A673 (cell line): ENCODE data around the gene ARHGAP12. TPM values are rescaled to one million over a fixed set of nuclear protein-coding genes. Genes with fewer than 3 reads are reported as not detected.

ENCODE experiments used
- BruUV-seq: library from RNA; stranded (reverse); fragments of 400-500 nt; replicated peaks from 2 replicates; lab custom pipeline; 2021; lab: Mats Ljungman, UMichigan
- CTCF ChIA-PET: fragments of 300-600 bp; sonication (Branson Sonifier 250); formaldehyde crosslinking; loops from one replicate; lab custom pipeline; 2022; ENCODE audit warnings: antibody characterized with exemption; lab: Charles Lee
- POLR2A ChIA-PET: fragments of 300-600 bp; sonication (Branson Sonifier 250); formaldehyde crosslinking; loops from one replicate; lab custom pipeline; 2022; ENCODE audit warnings: antibody characterized with exemption; ENCODE audit not compliant: low non-redundant PET; lab: Charles Lee
- DNase-seq: peaks from one replicate; pipeline ENCODE4 v3.0.0-alpha.2; 2015; ENCODE audit warnings: low spot score
- H3K27ac ChIP-seq: fragments of 200-600 bp; sonication (generic); 2 replicates; pipeline ENCODE4 v1.5.1; 2016; ENCODE audit warnings: mixed run types, low read depth, mild to moderate bottlenecking, mixed read lengths, antibody characterized with exemption, low read length; ENCODE audit not compliant: poor library complexity, severe bottlenecking
- H3K27me3 ChIP-seq: fragments of 200-600 bp; sonication (generic); replicated peaks from 2 replicates; pipeline ENCODE4 v1.6.1; 2017; ENCODE audit warnings: mixed run types, low read depth, mild to moderate bottlenecking, mixed read lengths, antibody characterized with exemption, low read length; ENCODE audit not compliant: insufficient read depth, poor library complexity
- H3K36me3 ChIP-seq: fragments of 200-600 bp; sonication (generic); 2 replicates; pipeline ENCODE4 v1.6.1; 2016; ENCODE audit warnings: mixed run types, mild to moderate bottlenecking, mixed read lengths, antibody characterized with exemption, low read length; ENCODE audit not compliant: insufficient read depth, poor library complexity, severe bottlenecking
- H3K4me1 ChIP-seq: fragments of 200-600 bp; sonication (generic); 2 replicates; pipeline ENCODE4 v1.6.1; 2017; ENCODE audit warnings: mixed run types, mild to moderate bottlenecking, mixed read lengths, antibody characterized with exemption, low read length; ENCODE audit not compliant: insufficient read depth, poor library complexity, severe bottlenecking
- H3K4me3 ChIP-seq: fragments of 200-600 bp; sonication (generic); 2 replicates; pipeline ENCODE4 v1.5.1; 2016; ENCODE audit warnings: low read depth, mixed run types, mild to moderate bottlenecking, mixed read lengths, low read length; ENCODE audit not compliant: poor library complexity, severe bottlenecking
- H3K9me3 ChIP-seq: fragments of 200-600 bp; sonication (generic); 2 replicates; pipeline ENCODE4 v1.6.1; 2016; ENCODE audit warnings: mixed run types, low read depth, mild to moderate bottlenecking, mixed read lengths, antibody characterized with exemption, low read length; ENCODE audit not compliant: poor library complexity, severe bottlenecking
- CTCF ChIP-seq: fragments of 300-800, 200-600 bp; sonication (generic); conservative IDR thresholded peaks from 2 replicates; pipeline ENCODE4 v1.5.1; 2017; ENCODE audit warnings: low read depth, mild to moderate bottlenecking, antibody characterized with exemption, low read length, moderate library complexity, mixed read lengths
- EZH2 ChIP-seq: fragments of 200-600 bp; sonication (generic); IDR thresholded peaks from 2 replicates; pipeline ENCODE4 v1.6.1; 2017; ENCODE audit warnings: borderline replicate concordance, low read depth, mild to moderate bottlenecking, mixed read lengths, antibody characterized with exemption, low read length; ENCODE audit not compliant: poor library complexity, severe bottlenecking
- intact Hi-C: fragments of 100-400 bp; cut with micrococcal nuclease; formaldehyde crosslinking; loops from one replicate; pipeline ENCODE4 v1.10.0; 2022; ENCODE audit not compliant: unreplicated experiment
- total RNA-seq: library from RNA; stranded (reverse); gene quantifications from 2 replicates; pipeline ENCODE4 v1.2.3, GENCODE V29; 2021

ARHGAP12 gene
- total RNA-seq, 1 experiment from 2014 or later, result 30.0 TPM

- intact Hi-C loops, result no loop called here
These were observed 615 bp downstream of the ARHGAP12 start for GRCh38 chr10:31927884-31928548.

GRCh38 chr10:31927565-31927883, 1.1 kb downstream of the ARHGAP12 start:
- H3K27ac ChIP-seq, result peak overlapping the region; percentile 62
- intact Hi-C loops, result no loop called here
- TF ChIP-seq CTCF (no peak), EZH2 (no peak)
- no peaks in the 10 kb centered on the region for H3K27me3 ChIP-seq
- no peaks in the 10 kb centered on the region for H3K36me3 ChIP-seq
- peak overlapping the region; percentile 97 for H3K4me3 ChIP-seq
- H3K4me1 ChIP-seq, result peaks cover 8% of the 10 kb centered on the region
- BruUV-seq, result no TSS peak
- no peak for DNase-seq
- H3K9me3 ChIP-seq, result no peaks in the 10 kb centered on the region
- ChIA-PET CTCF (interaction anchor here (0.6 to 0.7 kb wide), 3 partner anchors 9 to 65 kb away, joined by 3 to 4 read pairs (median 3); no protein-coding TSS in a partner anchor), POLR2A (no interaction called here)

More at GRCh38 chr10:31927884-31928548, 615 bp downstream of the ARHGAP12 start:
- DNase-seq, result peak; percentile 81
- BruUV-seq, result no TSS peak
- Histone ChIP-seq H3K4me3 (peak overlapping the region; percentile 97), H3K36me3 (no peaks in the 10 kb centered on the region), H3K4me1 (peaks cover 8% of the 10 kb centered on the region), H3K27ac (peak overlapping the region; percentile 95), H3K27me3 (no peaks in the 10 kb centered on the region), H3K9me3 (no peaks in the 10 kb centered on the region)
- TF ChIP-seq EZH2 (no peak), CTCF (peak; percentile 37)
- ChIA-PET POLR2A (no interaction called here), CTCF (interaction anchor here (0.6 to 0.7 kb wide), 3 partner anchors 9 to 65 kb away, joined by 3 to 4 read pairs (median 3); no protein-coding TSS in a partner anchor)

- Histone ChIP-seq H3K4me1 (peaks cover 8% of the 10 kb centered on the region), H3K9me3 (no peaks in the 10 kb centered on the region), H3K36me3 (no peaks in the 10 kb centered on the region), H3K27me3 (no peaks in the 10 kb centered on the region), H3K4me3 (peak overlapping the region; percentile 97), H3K27ac (peak overlapping the region; percentile 62)
- ChIA-PET POLR2A (no interaction called here), CTCF (interaction anchor here (0.6 to 0.7 kb wide), 3 partner anchors 10 to 64 kb away, joined by 3 to 4 read pairs (median 3); no protein-coding TSS in a partner anchor)
- peak; percentile 24 for DNase-seq
- TF ChIP-seq CTCF (no peak), EZH2 (no peak)
- intact Hi-C loops, result no loop called here
- BruUV-seq, result no TSS peak
These were observed 1.7 kb downstream of the ARHGAP12 start for GRCh38 chr10:31926765-31927564.
